HG03571 (cell line): Measurements from ENCODE around the gene MS4A6A.
"Not testable (repeated sequence)": the region's sequence is repeated elsewhere in the genome, so short reads cannot be mapped to it uniquely, and the experiment has no call there.

Experiments used
- ATAC-seq: cut with Tn5 transposase; IDR thresholded peaks from one replicate; pipeline ENCODE4 v1.9.1; 2021; ENCODE audit not compliant: unreplicated experiment

The MS4A6A gene

GRCh38 chr11:60184824-60185511 is 2.1 kb upstream of the MS4A6A start:
- ATAC-seq: no peak

GRCh38 chr11:60183591-60184205 is 815 bp upstream of the MS4A6A start:
- ATAC-seq: no peak

GRCh38 chr11:60175860-60176275 is 7.0 kb downstream of the MS4A6A start:
- ATAC-seq: peak; percentile 58

- ATAC-seq: no peak
These were observed 10.9 kb downstream of the MS4A6A start for GRCh38 chr11:60172011-60172410.

- no peak for ATAC-seq
These were observed 12.3 kb downstream of the MS4A6A start for GRCh38 chr11:60170566-60170965.

- ATAC-seq: no peak
These were observed 13.5 kb downstream of the MS4A6A start for GRCh38 chr11:60169264-60169915.

GRCh38 chr11:60168306-60168705 is 14.6 kb downstream of the MS4A6A start:
- no peak for ATAC-seq

- no peak for ATAC-seq
These were observed 16.9 kb downstream of the MS4A6A start for GRCh38 chr11:60165951-60166350.

- ATAC-seq: no peak
These were observed 17.3 kb downstream of the MS4A6A start for GRCh38 chr11:60165538-60165937.

- no peak for ATAC-seq
These were observed 18.3 kb downstream of the MS4A6A start for GRCh38 chr11:60164550-60165075.

GRCh38 chr11:60161766-60162165 is 21.1 kb downstream of the MS4A6A start:
- no peak for ATAC-seq

- ATAC-seq: no peak
These were observed 21.8 kb downstream of the MS4A6A start for GRCh38 chr11:60161107-60161506.

GRCh38 chr11:60159868-60160267 is 23.0 kb downstream of the MS4A6A start:
- no peak for ATAC-seq

GRCh38 chr11:60159284-60159683 is 23.6 kb downstream of the MS4A6A start:
- no peak for ATAC-seq

GRCh38 chr11:60158636-60159035 is 24.2 kb downstream of the MS4A6A start:
- no peak for ATAC-seq

- ATAC-seq: no peak
These were observed 27.0 kb downstream of the MS4A6A start for GRCh38 chr11:60155931-60156330.

GRCh38 chr11:60152727-60153126 is 30.2 kb downstream of the MS4A6A start:
- ATAC-seq: not testable (repeated sequence)

GRCh38 chr11:60150279-60150678 is 32.6 kb downstream of the MS4A6A start:
- ATAC-seq: no peak

GRCh38 chr11:60145677-60146076 is 37.2 kb downstream of the MS4A6A start:
- no peak for ATAC-seq

- ATAC-seq: no peak
These were observed 39.1 kb downstream of the MS4A6A start for GRCh38 chr11:60143768-60144167.

- ATAC-seq: no peak
These were observed 49.0 kb downstream of the MS4A6A start for GRCh38 chr11:60133917-60134316.

GRCh38 chr11:60131912-60132311 is 51.0 kb downstream of the MS4A6A start:
- no peak for ATAC-seq
